DOHH2 (cell line): ENCODE measurements around the gene KRTAP3-2.

Experiments used
- EZH2phosphoT487 ChIP-seq: fragments of 200-600 bp; sonication (generic); IDR thresholded peaks from 2 replicates; pipeline ENCODE4 v1.6.1; 2017; ENCODE audit warnings: borderline replicate concordance, mild to moderate bottlenecking, antibody characterized with exemption, low read length, moderate library complexity, mixed read lengths
- TF ChIP-seq, protein P1 (sequence below): fragments of 200-600 bp; sonication (generic); IDR thresholded peaks from one replicate; pipeline ENCODE4 v1.5.1; 2014; ENCODE audit warnings: antibody characterized with exemption, mild to moderate bottlenecking, low read depth, low read length; ENCODE audit not compliant: poor library complexity, severe bottlenecking

DNA sequence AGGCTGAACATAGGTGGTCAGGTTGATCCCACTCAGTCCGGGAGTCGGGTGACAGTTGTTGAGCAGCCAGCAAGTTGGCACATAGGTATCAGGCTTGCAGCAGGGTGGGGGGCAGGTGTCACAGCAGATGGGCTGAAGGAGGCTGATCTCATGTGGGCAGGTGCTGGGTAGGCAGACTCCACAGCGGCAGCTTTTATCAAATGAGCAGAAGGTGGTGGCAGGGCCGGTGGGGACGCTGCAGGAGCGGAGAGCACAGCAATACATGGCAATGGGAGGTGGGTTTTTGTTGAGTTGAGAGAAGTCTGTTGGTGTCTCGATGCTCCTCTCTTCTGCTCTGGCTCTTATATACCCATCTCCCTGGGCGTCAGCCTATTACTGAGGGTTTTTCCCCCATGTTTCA is 9.1 kb upstream of the KRTAP3-2 start, which contains the start of gene KRTAP3-1:
- TF ChIP-seq, protein P1, sequence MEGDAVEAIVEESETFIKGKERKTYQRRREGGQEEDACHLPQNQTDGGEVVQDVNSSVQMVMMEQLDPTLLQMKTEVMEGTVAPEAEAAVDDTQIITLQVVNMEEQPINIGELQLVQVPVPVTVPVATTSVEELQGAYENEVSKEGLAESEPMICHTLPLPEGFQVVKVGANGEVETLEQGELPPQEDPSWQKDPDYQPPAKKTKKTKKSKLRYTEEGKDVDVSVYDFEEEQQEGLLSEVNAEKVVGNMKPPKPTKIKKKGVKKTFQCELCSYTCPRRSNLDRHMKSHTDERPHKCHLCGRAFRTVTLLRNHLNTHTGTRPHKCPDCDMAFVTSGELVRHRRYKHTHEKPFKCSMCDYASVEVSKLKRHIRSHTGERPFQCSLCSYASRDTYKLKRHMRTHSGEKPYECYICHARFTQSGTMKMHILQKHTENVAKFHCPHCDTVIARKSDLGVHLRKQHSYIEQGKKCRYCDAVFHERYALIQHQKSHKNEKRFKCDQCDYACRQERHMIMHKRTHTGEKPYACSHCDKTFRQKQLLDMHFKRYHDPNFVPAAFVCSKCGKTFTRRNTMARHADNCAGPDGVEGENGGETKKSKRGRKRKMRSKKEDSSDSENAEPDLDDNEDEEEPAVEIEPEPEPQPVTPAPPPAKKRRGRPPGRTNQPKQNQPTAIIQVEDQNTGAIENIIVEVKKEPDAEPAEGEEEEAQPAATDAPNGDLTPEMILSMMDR, result no peak
- TF ChIP-seq EZH2phosphoT487, result no peak
